ENCODE results near the gene RAX2. TPM values are rescaled to one million over a fixed set of nuclear protein-coding genes. Genes with fewer than 3 reads are reported as not detected.
"Not testable (repeated sequence)": the region's sequence is repeated elsewhere in the genome, so short reads cannot be mapped to it uniquely, and the experiment has no call there.

Gene RAX2
- total and polyA plus RNA-seq, 10 of the 15 experiments (the other 5 are each of a cell fraction or from before 2014, with no cell fraction given), result not detected

- no peak for TF ChIP-seq CEBPZ (IDR thresholded peaks at IDR 0.05; ENCODE audit: low read depth, low read length)
Measured at GRCh38 chr19:3816566-3817218, 44.7 kb upstream of the RAX2 start (continued).

- FAIRE-seq; H3K9me3 ChIP-seq (replicated peaks; ENCODE audit: control insufficient read depth, insufficient read depth, low read length); H3K4me1 ChIP-seq (ENCODE audit: control insufficient read depth, insufficient read depth, low read length); H3K27ac ChIP-seq (ENCODE audit: control insufficient read depth, insufficient read depth); in situ Hi-C loops (cut with MboI); RAD21 ChIA-PET (ENCODE audit: unreplicated experiment); intact Hi-C loops (cut with micrococcal nuclease; ENCODE audit: unreplicated experiment); DNase-seq (ENCODE audit: low read depth, low spot score); CTCF ChIA-PET; H3K4me3 ChIP-seq; ATAC-seq; H3K4me2 ChIP-seq (ENCODE audit: control insufficient read depth, insufficient read depth); POLR2A ChIA-PET; H3K27me3 ChIP-seq (replicated peaks in 1 of 2; ENCODE audit: control insufficient read depth in 2 of 2, insufficient read depth in 2 of 2, low read length in 1 of 2); H3K9ac ChIP-seq (ENCODE audit: control insufficient read depth, insufficient read depth, low read length); BruUV-seq (replicated peaks); H3K79me2 ChIP-seq (ENCODE audit: control insufficient read depth, insufficient read depth, low read length); H3K36me3 ChIP-seq (ENCODE audit: control insufficient read depth in 2 of 2, insufficient read depth in 2 of 2, low read length in 1 of 2); H4K20me1 ChIP-seq (ENCODE audit: control insufficient read depth, insufficient read depth); H2AFZ ChIP-seq (ENCODE audit: control insufficient read depth, low read depth, low read length): not testable (repeated sequence)
- 84% methylated on average over 7 of the region's 9 CpGs for WGBS (ENCODE audit: insufficient coverage, insufficient replicate concordance, low lambda C conversion rate, missing lambda C conversion rate)
- SMC1A ChIA-PET (ENCODE audit: uncharacterized antibody, unreplicated experiment), result interaction anchor here (0.7 kb wide), 1 partner anchor 373 kb away, joined by 4 read pairs; no protein-coding TSS in a partner anchor
Measured at GRCh38 chr19:3816148-3816547, 44.1 kb upstream of the RAX2 start.
